ENCODE data around the gene KAZALD1.

DNA sequence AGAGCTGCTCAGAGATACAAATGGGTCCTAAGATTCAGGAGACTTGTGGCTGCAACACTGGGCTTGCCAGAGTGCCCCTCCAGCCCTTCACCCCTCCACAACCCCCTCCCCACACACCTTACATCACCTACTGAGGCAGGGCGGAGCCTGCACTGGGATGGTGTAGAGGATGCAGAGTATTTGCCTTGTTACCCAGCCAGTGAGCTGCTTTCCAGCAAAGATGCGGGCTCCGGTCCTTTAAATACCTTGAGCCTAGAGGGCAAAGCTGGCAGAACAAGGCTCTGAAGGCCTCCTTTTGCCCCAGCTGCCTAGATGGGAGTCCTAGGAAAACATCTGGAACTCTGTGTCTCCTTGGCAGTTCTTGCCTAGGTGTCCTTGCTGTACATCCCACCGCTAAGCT lies 34.6 kb downstream of the KAZALD1 start:
- TF ChIP-seq, protein P1, sequence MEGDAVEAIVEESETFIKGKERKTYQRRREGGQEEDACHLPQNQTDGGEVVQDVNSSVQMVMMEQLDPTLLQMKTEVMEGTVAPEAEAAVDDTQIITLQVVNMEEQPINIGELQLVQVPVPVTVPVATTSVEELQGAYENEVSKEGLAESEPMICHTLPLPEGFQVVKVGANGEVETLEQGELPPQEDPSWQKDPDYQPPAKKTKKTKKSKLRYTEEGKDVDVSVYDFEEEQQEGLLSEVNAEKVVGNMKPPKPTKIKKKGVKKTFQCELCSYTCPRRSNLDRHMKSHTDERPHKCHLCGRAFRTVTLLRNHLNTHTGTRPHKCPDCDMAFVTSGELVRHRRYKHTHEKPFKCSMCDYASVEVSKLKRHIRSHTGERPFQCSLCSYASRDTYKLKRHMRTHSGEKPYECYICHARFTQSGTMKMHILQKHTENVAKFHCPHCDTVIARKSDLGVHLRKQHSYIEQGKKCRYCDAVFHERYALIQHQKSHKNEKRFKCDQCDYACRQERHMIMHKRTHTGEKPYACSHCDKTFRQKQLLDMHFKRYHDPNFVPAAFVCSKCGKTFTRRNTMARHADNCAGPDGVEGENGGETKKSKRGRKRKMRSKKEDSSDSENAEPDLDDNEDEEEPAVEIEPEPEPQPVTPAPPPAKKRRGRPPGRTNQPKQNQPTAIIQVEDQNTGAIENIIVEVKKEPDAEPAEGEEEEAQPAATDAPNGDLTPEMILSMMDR (IDR thresholded peaks at IDR 0.05) = no peak
- TF ChIP-seq POLR2A (IDR thresholded peaks at IDR 0.05) = no peak
